Erythroblast (primary cell): ENCODE measurements around the gene MBD3.
"Not testable (repeated sequence)": the region's sequence is repeated elsewhere in the genome, so short reads cannot be mapped to it uniquely, and the experiment has no call there.

Experiments used
- GATA1 ChIP-seq: IDR thresholded peaks from 2 replicates; pipeline ENCODE4 v1.6.1; 2011; ENCODE audit warnings: low read depth, mild to moderate bottlenecking, control low read depth, low read length, moderate library complexity
- POLR2A ChIP-seq: IDR thresholded peaks from 2 replicates; pipeline ENCODE4 v1.6.1; 2011; ENCODE audit warnings: mild to moderate bottlenecking, low read length

- TF ChIP-seq POLR2A, GATA1: not testable (repeated sequence)
Observed at GRCh38 chr19:1640893-1641448, 48.3 kb upstream of the MBD3 start.
